Frontal cortex (tissue), 4 donors: ENCODE results near the gene UCHL5. TPM values are rescaled to one million over a fixed set of nuclear protein-coding genes. Genes with fewer than 3 reads are reported as not detected.
"Not testable (repeated sequence)": the region's sequence is repeated elsewhere in the genome, so short reads cannot be mapped to it uniquely, and the experiment has no call there.

Experiments
- DNase-seq, 2 donors: peaks; one replicate each; pipeline ENCODE4 v3.0.0; 2012; ENCODE audit warnings: low spot score in 2 of 2
- FAIRE-seq: peaks from 2 replicates; lab custom pipeline; 2012; peaks lifted over from hg19 to GRCh38; lab: Jason Lieb, UNC
- total RNA-seq: library from RNA; depleted of rRNA; stranded (reverse); fragments of >200 nt; gene quantifications from one replicate; pipeline ENCODE4 v1.2.3, GENCODE V29; 2014
- donor health status: control.
- donor health status: control.
- donor health status: control.

Gene UCHL5
- total RNA-seq, 1 donor from 2014 or later, result 41.6 TPM

- FAIRE-seq, result no peak
- no peak for DNase-seq
Measured at GRCh38 chr1:193016788-193017187, 42.4 kb downstream of the UCHL5 start.

GRCh38 chr1:193014400-193014799 is 44.8 kb downstream of the UCHL5 start:
- DNase-seq, result no peak
- FAIRE-seq, result no peak

- FAIRE-seq, result no peak
- DNase-seq, result no peak
Measured at GRCh38 chr1:193013707-193014106, 45.5 kb downstream of the UCHL5 start.

DNA sequence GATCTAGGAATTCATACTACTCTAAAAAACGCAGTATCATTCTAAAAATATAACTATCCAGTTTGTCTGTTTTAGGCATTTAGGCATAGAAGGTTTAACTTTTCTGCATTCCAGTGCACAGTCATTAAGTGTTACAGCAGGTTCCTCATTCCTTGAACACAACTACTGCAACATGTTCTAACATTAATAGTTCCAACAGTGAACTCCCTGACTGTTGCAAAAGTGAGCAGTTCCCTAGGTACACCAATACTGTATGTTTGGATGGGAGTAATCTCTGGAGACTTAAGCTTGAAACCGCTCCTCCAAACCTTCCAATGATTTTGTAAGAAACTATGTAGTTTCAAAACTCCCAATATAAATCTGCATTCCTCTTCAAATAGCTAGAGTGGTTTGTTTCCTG is 46.2 kb downstream of the UCHL5 start:
- no peak for DNase-seq

DNA sequence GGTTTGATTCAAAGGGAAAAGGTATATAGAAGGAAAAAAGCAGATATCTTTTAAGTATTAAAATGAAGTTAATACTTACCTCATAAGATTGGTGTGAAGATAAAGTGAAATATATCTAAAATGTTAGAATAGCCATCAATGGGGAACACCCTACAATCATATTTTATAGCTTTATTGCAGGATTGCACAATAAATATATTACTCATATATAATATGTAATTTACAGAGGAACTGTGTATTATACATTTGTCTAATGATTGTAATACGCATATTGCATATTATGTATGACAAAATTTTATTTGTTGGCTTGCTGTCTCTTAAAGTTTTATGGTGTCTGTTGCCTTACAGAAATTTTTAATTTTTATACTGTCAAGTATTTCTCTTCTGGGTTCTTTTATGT is 47.8 kb downstream of the UCHL5 start:
- FAIRE-seq (no peak), DNase-seq (no peak)

More for the DNA sequence above, 46.2 kb downstream of the UCHL5 start:
- no peak for FAIRE-seq

DNA sequence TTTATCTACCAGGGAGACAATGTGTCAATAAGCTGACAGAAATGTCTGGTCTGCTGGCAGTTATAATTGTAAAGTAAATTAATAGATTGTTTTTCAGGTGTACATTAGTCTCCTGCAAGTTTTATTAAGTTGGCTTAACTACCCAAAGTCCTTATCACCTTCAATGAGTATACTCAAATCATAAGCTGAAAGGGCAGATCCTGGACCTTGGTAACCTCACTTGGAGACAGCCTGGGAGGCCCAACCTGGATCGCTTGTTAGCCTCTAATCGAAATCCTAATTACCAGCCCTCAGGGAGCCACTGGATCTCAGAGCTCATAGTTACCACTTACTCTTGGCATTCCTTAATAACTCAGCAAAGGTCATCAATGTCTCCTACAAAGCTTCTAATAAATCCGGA is 49.7 kb downstream of the UCHL5 start:
- no peak for FAIRE-seq
- DNase-seq, result no peak

GRCh38 chr1:193005785-193006184 is 53.4 kb downstream of the UCHL5 start:
- DNase-seq, result no peak
- no peak for FAIRE-seq

GRCh38 chr1:192998536-192998935 is 60.6 kb downstream of the UCHL5 start:
- DNase-seq, result no peak
- FAIRE-seq, result no peak

GRCh38 chr1:192994141-192994540 is 65.0 kb downstream of the UCHL5 start:
- FAIRE-seq (no peak), DNase-seq (no peak)

GRCh38 chr1:192993426-192994085 is 65.6 kb downstream of the UCHL5 start:
- FAIRE-seq (no peak), DNase-seq (no peak)

- not testable (repeated sequence) for FAIRE-seq, DNase-seq
Measured at GRCh38 chr1:192986748-192987334, 72.3 kb downstream of the UCHL5 start.

DNA sequence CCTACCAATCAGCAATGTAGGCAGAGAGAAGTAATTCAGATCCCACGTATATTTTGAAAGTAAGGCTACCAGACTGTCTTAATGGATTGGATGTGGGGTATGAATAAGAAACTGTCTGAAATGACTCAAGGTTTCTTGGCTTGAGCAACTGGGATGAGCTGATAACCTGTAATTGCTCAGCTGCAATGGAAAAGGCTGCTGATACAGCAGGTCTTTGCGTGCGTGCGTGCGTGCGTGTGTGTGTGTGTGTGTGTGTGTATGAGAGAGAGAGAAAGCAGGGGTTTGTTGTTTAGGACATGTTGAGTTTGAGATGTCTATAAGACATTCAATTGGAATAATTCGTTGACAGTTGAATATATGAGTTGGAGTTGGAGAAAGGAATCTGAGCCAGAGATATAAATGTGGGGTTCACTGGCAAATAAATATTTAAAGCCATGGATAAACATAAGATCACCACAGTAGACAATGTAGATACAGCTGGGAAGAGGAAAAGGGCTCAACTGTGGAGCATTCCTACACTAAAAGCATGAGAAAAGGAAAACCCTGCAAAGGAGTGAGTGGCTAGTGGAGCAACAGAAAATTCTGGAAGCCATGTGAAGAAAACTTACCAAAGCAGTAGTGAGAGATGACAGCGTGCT is 72.9 kb downstream of the UCHL5 start:
- FAIRE-seq, result no peak

GRCh38 chr1:192984080-192984479 is 75.1 kb downstream of the UCHL5 start:
- FAIRE-seq, result no peak
- no peak for DNase-seq

More for the DNA sequence above, 72.9 kb downstream of the UCHL5 start:
- no peak for DNase-seq

DNA sequence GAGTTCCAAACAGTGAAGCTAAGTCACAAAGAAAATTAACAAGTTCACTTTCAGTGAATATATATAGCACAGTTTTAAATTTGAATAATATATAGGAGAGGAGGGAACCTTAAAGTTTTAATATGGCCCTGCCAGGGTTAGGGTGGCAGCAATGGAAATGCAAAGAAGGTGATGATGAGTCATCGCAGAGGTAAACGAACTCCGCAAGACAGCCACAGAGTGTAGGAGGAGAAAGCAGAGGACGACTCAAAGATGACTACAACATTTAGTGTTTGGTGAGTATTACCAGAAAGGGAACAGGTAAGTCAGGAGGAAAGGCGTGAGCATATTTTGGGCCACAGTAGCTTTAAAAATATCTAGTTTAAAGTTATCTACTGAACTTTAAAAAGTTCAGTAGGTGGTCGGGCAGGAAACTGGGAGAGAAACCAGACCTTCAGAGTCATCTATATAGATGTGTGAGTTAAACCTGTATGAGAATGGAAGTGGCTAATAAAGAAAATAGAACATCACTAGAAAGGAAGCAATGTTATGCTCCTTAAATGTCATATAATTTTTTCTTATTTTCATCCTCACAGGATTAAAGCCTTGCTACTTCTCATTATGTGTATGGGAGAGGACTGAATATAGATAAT is 75.7 kb downstream of the UCHL5 start:
- FAIRE-seq, result no peak

GRCh38 chr1:192980856-192981255 is 78.3 kb downstream of the UCHL5 start:
- FAIRE-seq (no peak), DNase-seq (no peak)

More for the DNA sequence above, 75.7 kb downstream of the UCHL5 start:
- DNase-seq, result no peak

DNA sequence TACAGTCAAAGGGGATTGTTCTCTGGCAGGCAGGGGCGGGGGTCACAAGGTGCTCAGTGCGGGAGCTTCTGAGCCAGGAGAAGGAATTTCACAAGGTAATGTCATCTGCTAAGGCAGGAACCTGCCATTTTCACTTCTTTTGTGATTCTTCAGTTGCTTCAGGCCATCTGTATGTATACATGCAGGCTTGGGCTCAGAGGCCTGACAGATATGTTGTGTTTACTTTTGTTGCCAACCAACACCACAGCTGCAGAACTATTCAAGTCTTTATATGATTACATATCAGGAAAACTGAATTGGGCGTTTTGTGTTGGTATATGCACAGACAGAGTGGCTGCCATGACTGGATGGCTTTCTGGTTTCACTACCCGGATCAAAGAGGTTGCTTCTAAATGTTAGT is 78.8 kb downstream of the UCHL5 start:
- FAIRE-seq, DNase-seq: not testable (repeated sequence)

GRCh38 chr1:192979542-192979941 is 79.6 kb downstream of the UCHL5 start:
- FAIRE-seq (no peak), DNase-seq (no peak)

DNA sequence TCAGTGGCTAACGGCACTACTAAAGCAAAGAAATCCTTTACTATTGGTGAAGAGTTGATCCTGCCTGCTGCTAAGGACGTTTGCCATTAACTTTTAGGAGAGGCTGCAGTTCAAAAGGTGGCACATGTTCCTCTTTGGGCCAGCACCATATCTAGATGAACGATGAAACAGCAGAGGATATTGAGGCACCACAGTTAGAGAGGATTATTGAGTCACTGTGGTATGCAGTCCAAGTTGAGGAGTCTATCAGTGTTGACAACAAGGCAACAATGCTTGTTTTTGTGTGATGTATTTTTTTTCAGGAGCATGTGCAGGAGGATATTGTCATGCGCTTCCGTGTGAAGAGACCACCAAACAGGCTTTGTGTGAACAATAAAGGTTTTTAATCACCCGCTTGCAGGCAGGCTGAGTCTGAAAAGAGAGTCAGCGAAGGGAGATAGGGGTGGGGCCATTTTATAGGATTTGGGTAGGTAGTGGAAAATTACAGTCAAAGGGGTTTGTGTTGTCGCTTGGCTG is 80.9 kb downstream of the UCHL5 start:
- DNase-seq (no peak), FAIRE-seq (no peak)

- DNase-seq (no peak), FAIRE-seq (no peak)
Measured at GRCh38 chr1:192977089-192977706, 82.0 kb downstream of the UCHL5 start.

DNA sequence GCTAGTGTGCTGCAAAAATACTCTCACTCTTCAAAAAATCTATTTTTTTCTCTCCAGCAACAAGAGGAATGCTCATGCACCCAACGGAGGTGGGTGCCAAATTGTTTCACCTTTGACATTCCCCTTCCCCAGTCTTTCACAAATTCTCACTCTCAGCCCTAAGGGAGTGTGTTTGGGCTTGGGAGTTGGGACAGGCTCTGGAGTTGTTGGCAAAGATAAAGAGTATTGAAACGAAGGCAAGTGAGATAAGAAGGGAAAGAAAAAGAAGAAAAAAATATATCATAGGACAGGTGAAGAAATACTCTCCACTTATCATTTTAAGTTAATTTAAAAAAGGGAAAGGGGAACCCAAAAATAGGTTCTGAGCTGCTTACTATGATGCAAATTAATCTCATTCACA is 82.6 kb downstream of the UCHL5 start:
- FAIRE-seq, result no peak
- DNase-seq, result no peak
